ENCODE data around the gene NBDY. TPM values are rescaled to one million over a fixed set of nuclear protein-coding genes. Genes with fewer than 3 reads are reported as not detected.

NBDY gene
- total and polyA plus RNA-seq, 2 donors (not counting 3 experiments of a cell fraction or from before 2014, with no cell fraction given): 33.0 to 57.3 TPM

GRCh38 chrX:56791456-56791855, 62.4 kb downstream of the NBDY start:
- no peak for FAIRE-seq
- Histone ChIP-seq H3K9me1 (replicated peaks; ENCODE audit: control insufficient read depth, extremely low read depth, insufficient read depth, low read length) (no peaks in the 10 kb centered on the region), H3K4me3 (replicated peaks in 1 of 3; ENCODE audit: insufficient read depth in 1 of 3, low read depth in 1 of 3, low read length in 3 of 3) (no peak overlapping the region), H3K27me3 (ENCODE audit: control insufficient read depth in 2 of 2, insufficient read depth in 2 of 2, low read length in 2 of 2) (no peaks in the 10 kb centered on the region), H3K79me2 (ENCODE audit: control insufficient read depth, insufficient read depth, low read length) (no peaks in the 10 kb centered on the region), H3K4me1 (ENCODE audit: control insufficient read depth, extremely low read depth, insufficient read depth, low read length) (peaks cover 7% of the 10 kb centered on the region), H3K4me2 (ENCODE audit: insufficient read depth, low read length) (no peak overlapping the region), H3K9ac (replicated peaks; ENCODE audit: extremely low read depth, insufficient read depth, low read length) (no peak overlapping the region), H3K9me3 (replicated peaks; ENCODE audit: control insufficient read depth, insufficient read depth, low read length) (no peaks in the 10 kb centered on the region), H4K20me1 (replicated peaks; ENCODE audit: control insufficient read depth, extremely low read depth, insufficient read depth, low read length) (no peaks in the 10 kb centered on the region), H2AFZ (ENCODE audit: low read depth, low read length) (no peak overlapping the region), H3K27ac (ENCODE audit: insufficient read depth, low read depth, low read length) (no peak overlapping the region), H3K36me3 (ENCODE audit: control insufficient read depth in 2 of 2, extremely low read depth in 1 of 2, insufficient read depth in 2 of 2, low read length in 2 of 2) (no peaks in the 10 kb centered on the region)
- intact Hi-C loops (cut with micrococcal nuclease) (no loop called here), dilution Hi-C loops (cut with MboI; ENCODE audit: extremely low pct_ligation_motif_present, low sequenced_read_pairs) (no loop called here)
- CTCF ChIA-PET: no interaction called here
- DNase-seq (ENCODE audit: low read depth, low spot score): no peak
- POLR2A ChIA-PET: no interaction called here
- no TSS peak for BruUV-seq (replicated peaks)
- TF ChIP-seq GATA2 (IDR thresholded peaks at IDR 0.05; ENCODE audit: insufficient read depth, insufficient read length, low read depth, low read length): no peak
- TF ChIP-seq EZH2 (IDR thresholded peaks at IDR 0.05; ENCODE audit: borderline replicate concordance, low read depth, low read length, severe bottlenecking): no peak
- TF ChIP-seq, protein P1, sequence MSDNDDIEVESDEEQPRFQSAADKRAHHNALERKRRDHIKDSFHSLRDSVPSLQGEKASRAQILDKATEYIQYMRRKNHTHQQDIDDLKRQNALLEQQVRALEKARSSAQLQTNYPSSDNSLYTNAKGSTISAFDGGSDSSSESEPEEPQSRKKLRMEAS (IDR thresholded peaks at IDR 0.05; ENCODE audit: insufficient read depth, insufficient read length): no peak
- TF ChIP-seq, protein P2, sequence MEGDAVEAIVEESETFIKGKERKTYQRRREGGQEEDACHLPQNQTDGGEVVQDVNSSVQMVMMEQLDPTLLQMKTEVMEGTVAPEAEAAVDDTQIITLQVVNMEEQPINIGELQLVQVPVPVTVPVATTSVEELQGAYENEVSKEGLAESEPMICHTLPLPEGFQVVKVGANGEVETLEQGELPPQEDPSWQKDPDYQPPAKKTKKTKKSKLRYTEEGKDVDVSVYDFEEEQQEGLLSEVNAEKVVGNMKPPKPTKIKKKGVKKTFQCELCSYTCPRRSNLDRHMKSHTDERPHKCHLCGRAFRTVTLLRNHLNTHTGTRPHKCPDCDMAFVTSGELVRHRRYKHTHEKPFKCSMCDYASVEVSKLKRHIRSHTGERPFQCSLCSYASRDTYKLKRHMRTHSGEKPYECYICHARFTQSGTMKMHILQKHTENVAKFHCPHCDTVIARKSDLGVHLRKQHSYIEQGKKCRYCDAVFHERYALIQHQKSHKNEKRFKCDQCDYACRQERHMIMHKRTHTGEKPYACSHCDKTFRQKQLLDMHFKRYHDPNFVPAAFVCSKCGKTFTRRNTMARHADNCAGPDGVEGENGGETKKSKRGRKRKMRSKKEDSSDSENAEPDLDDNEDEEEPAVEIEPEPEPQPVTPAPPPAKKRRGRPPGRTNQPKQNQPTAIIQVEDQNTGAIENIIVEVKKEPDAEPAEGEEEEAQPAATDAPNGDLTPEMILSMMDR (IDR thresholded peaks at IDR 0.05; ENCODE audit: extremely low read depth in 1 of 2, insufficient read depth in 1 of 2, low read depth in 1 of 2, low read length in 2 of 2): no peak
- no peak for TF ChIP-seq MYC (IDR thresholded peaks at IDR 0.05; ENCODE audit: low read depth, low read length)
- TF ChIP-seq JUN (IDR thresholded peaks at IDR 0.05; ENCODE audit: borderline replicate concordance, insufficient read depth, insufficient read length, low read depth): no peak
- no peak for TF ChIP-seq POLR2A (IDR thresholded peaks at IDR 0.05; ENCODE audit: low read depth, low read length)
- TF ChIP-seq POLR2AphosphoS5 (IDR thresholded peaks at IDR 0.05; ENCODE audit: insufficient read depth, low read depth, low read length): no peak
- TF ChIP-seq FOS (IDR thresholded peaks at IDR 0.05; ENCODE audit: borderline replicate concordance, insufficient read depth, low read length): no peak
